DMS 273 (cell line): ENCODE results near the gene XCR1.
"Not testable (repeated sequence)": the region's sequence is repeated elsewhere in the genome, so short reads cannot be mapped to it uniquely, and the experiment has no call there.

Experiments
- DNase-seq: peaks from one replicate; lab custom pipeline; 2025; ENCODE audit not compliant: unreplicated experiment; lab: John Stamatoyannopoulos, UW

The XCR1 gene

DNA sequence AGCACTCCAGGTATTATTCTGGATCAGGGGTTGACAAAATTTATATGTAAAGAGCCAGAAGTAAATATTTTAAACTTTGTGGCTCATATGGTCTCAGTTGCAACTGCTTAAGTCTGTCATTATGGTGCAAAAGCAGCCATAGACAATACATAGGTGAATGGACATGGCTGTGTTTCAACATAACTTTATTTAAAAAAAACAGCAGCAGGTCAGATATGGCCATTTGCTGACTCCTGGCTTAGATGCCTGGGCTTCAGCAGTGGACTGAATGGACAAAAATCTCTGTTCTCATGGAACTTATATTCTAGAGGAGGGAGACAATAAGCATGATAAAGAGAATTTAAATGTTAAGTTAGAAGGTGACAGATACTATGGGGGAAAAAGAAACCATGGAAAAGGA is 20.0 kb downstream of the XCR1 start:
- DNase-seq, result no peak

DNA sequence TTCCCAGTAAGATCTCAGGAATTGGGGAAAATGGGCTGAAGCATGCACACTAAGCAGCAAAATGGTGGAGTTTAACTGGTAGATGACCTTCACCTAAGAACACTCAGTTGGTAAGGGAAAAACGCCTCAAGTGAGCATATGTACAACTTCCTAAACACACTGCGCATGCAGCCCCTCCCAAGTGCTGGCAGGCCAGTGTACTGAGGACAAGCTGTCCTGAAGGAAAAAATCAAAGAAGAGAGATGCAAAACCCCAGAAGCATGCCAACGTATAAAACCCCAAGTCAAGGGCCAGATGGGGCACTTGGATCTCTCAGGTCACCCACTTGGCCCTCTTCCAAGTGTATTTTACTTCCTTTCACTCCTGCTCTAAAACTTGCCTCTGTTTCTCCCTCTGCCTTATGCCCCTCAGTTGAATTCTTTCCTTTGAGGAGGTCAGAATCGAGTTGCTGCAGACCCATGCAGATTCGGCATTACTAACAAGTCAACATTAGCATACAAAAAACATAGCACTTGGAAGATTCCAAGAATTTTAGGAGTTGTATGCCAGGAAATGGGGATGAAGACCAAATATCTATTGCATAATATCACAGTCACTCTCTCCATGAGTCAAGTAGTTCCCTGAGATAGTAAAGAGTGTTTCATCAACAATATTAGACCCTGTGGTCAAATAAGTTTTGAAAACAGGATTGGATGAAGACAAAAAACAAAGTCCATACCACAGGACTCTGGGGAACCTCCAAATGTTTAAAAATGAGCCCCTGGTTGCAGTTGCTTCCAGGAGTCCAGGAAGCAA is 20.8 kb downstream of the XCR1 start:
- peak; percentile 52 for DNase-seq

DNA sequence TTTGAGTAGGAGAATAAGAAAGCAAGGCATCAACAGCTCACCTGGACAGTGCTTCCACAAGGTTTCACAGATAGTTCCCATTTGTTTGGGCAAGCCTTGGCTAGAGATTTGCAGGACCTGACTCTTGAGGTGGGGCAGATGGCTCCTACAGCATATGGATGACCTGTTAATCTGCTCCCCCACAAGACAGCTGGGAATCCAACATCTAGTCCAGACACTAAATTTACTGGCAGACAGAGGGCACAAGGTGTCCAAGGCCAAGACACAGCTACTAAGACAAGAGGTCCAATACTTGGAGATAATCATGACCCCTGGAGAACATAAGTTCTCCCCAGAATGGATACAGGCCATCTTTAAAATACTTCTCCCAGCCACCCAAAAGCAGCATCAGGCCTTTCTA is 23.6 kb downstream of the XCR1 start:
- DNase-seq, result peak; percentile 5

DNA sequence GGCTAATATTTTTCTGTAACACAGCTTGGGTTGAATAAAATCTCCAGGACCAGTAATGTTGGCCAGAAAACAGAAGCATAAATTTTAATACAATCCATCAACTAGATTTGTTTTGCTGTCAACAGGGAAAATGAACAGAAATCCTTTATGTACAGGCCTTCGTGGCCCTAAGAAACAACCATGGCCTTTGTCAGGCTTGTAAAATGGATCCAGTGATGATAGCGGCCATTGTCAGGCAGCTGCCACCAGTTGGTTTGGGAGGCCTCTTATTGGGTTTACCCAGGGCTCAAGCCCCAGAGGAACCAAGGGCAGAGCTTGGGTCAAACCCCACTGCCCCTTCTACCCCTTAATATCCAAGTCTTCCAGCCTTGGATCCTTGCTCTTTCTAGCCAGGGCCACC is 26.1 kb downstream of the XCR1 start:
- DNase-seq, result no peak

DNA sequence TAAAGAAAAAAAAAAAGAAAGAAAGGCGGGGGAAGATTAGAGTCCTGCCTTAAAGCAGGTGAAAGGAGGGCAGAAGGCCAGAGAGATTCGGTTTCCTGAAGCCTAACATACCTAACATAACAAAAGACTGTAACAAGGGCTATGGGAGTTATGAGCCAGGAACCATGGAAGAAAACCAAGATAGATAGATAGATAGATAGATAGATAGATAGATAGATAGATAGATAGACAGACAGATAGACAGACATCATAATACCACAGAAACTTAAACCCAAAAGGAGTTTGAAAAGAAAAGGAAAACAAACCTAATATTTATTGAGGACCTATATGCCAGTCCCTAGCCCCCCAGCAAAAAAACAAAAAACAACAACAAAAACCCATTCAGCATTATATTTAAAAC is 29.3 kb downstream of the XCR1 start:
- DNase-seq, result no peak

DNA sequence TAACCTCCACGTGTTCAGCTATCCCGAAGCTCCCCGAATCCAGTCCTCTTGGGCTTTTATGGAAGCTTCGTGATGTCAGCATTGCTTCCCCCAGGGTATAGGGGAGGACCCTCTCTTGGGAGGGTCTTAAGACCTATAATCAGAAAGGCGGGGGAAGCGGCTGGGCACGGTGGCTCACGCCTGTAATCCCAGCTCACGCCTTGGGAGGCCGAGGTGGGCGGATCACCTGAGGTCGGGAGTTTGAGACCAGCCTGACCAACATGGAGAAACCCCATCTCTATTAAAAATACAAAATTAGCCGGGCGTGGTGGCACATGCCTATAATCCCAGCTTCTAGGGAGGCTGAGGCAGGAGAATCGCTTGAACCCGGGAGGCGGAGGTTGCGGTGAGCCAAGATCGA is 29.8 kb downstream of the XCR1 start:
- not testable (repeated sequence) for DNase-seq

DNA sequence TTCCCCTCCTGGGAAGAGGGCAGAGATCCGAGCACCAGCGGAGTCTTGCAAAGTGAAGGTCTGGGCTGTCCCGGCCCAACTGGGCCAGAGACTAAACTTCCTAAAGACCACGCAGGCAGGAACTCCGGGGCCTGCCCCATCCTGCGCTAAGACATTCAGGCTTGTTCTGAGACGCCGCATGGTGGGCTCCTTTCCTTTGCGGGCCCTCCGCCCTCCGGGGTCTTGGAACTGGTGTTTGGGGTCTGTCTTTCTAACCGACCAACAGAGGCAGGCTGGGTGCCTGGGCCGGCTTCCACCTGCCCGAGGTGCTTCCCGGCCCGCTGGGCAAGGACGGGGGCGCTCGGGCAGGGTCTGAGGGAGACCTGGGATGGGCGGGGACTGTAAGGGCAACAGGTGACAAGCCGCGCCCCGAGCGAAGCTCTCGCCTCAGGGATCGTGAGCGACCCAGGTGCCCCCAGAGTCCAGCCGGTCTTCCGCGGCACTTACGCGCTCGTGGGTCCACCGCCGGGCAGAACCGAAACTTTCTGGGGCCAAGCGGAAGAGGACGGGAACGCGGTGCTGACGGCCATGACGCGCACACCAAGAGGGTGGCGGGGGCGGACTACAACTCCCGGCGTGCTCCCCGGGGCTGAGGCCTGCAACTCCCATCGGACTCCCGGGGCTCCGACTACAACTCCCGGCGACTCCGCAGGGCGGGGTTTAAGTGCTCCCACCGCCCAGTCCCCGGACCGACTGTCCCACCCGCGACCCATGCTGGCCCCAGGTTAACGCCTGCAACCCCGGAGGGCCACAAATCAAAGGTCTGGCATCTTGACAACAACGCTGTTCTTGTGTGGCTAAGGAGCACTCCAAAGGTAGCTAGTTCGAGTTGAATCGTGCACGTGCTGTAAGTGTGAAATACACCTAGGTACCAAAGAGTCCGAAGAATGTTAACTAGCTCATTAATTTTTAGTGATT is 31.8 kb downstream of the XCR1 start, which contains the start of gene FYCO1:
Gene FYCO1 (minus strand): TSS at position 589 of the 957 bp plus-strand sequence. CDS start 10,914 bp downstream, outside the sequence.
- DNase-seq, result peak; percentile 91

DNA sequence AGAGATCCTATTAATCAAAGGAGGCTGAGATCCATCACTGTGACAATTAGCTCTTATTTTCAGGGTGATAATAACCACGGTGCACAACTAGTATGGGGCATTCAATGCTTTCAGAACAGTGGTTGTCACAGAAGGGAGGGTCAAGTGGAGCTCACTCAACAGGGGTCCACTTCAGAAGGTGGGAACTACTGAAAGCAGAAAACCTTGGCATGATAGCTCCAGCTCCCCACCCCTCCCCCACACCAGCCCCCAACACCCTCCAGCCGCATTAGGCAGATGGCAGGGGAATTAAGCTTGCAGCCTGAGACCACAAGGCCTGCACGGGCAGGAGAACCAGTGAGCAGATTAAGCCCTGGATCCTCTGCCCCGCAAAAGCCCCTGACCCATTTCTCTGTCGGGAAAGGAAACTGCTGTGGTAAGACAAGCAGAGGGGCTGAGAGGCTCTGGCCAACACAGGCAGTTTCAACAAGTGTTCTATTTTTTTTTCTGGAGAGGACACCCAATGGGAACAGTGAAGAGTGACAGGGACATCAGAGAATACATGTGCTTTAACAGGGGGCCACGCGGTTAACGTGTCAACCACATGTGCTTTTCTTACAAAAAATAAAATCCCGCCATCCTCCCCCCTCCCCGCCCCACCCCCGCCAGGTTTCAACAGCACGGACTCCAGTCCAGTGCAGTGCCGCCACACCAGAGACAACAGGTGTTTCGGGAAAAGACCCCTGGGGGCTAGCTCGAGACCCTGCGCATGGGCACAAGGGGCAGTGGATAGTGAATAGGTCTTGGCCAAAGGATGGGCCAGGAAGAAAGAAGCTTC is 32.7 kb downstream of the XCR1 start:
- peak; percentile 82 for DNase-seq

DNA sequence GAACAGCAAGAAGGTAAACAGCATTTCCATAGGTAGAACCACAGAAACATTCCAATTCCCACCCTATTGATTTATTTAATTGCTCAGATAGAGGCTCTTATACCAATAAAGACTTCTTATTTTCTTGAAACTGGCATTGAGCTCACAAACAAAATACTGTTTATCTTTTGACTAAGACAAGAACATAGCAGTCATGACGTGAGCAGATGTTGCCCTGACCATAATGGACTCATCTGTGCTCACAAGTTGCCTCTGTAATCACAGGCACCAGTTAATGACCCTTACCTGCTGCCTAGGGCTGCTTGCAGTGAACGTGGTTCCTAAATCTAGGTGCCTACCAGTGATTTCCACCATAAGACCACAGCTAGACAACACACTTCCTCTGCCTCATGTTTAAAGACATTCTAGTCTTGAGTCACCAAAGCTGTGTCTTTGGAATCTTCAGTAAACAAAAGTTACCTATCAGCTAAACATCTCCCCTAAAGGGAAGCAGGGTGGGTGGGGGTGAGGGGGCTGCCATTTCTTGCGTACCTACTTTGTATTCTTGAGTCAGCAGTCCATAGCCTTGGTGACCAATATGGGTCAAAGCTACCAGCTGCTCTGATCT is 33.8 kb downstream of the XCR1 start:
- DNase-seq, result no peak

DNA sequence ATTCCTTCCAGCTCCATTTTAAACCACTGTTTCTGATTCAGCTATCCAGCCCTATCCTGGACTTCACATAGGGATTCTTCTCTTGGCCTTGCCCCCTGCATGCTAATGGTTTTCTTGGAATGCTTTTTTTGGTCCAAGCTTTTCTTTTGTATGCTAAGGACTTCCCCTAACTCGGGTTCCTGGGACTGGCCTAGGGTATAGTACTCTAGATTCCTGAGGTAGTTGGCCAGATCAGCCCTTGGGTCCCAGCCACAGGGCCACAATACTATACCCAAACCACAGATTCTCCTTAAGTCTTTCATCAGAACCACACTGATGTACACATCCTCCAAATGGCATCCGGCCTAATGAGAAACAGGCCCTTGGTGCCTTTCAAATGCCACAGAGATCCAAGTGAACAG is 34.5 kb downstream of the XCR1 start:
- DNase-seq, result no peak

DNA sequence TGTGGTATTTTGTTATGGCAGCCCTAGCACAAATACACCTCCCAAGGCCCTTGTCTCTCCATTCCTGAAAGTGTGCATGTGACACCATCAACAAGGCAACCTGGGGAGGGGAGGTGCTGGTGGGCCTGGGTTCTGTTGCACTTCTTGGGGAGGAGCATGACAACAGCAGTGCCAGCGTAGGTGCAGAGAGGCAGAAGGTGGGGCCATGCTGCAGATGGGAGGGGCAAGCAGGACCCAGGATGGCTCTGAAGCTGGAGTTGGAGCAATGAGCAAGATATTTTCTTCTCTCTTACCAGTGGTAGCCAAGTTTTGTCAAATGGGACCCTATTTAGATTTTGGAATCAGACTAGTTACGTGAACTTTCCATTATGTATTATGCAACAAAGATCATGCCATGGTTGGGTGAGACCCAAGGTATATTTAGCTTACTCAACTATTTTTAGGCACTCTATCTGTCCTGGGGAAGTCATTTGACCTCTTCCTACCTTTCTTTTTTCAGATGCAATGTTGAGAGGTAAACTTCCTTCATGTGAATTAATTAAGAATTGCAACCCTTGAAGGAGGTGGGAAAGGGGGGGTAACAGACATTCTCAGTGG is 35.1 kb downstream of the XCR1 start:
- no peak for DNase-seq

DNA sequence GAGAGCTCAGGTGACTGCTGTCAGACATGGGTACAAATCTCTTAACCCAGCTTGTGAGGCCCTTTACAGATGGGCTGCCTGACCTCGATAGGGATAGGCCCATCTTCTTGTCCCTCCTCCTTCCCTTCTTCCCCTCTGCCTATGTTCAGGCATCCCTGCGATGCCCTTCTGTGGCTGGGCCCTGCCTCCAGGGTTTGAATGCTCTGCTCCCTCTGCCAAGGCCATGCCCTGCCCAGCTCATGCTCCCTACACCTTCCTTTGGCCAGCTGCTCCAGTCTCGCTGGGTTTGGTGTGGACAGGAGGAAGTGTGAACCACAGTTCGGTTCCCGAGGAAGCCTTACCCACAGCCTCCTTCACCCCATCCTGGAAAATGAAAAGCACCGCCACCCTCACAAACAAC is 35.9 kb downstream of the XCR1 start:
- no peak for DNase-seq

DNA sequence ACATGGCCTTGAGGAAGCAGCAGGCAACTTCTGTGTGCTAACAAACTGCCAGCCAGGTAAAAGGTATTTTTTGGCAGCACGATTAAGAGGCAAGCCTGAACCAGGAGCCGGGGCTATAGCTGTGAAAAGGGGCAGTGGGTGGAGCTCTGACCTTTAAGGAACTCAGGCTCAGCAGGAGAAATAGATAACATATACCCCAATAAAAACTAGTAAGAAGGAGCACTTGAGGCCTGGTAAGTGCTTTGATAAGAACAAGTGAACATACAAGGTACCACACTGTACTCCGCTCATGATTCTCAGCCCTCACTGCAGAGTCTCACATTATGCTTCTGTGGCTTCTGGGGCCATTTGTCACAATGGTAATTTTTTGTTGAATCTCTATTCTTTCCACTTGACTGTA is 37.1 kb downstream of the XCR1 start:
- no peak for DNase-seq

DNA sequence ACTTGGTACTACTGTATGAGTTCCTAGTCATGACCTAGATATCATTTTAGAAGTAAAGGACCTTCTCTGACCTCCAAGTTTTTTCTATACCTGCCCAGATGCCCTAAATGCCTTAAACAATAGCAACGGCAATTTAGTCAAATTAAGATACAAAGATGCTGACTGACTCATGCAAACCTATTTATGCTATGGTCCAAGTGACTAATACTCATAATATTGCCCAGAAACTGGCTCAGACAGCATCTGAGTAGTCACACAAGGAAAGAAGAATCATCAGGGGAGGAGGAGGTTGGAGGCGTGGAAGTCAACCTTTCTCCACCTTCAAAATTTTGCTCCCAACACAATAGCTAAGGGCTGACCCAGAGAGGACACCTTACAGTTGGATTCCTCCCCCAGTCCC is 38.5 kb downstream of the XCR1 start:
- DNase-seq, result no peak

DNA sequence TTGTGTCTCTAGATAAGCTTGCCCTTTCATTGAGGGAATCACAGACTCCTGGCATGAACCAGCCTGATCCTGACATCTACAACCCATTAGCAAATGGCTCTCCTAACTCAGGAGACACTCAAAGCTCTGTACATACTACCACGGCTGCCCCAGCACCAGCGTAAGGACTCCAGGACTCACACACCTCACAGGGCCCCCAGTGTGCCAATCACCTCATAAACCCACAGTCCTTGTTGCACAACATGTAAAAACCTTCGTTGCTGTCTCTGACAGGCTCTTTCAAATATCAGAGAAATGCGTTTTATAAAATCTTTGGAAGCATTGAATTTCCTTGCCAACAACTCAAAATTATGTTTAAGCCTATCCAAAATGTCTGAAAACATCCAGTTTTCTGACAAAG is 38.9 kb downstream of the XCR1 start:
- no peak for DNase-seq

DNA sequence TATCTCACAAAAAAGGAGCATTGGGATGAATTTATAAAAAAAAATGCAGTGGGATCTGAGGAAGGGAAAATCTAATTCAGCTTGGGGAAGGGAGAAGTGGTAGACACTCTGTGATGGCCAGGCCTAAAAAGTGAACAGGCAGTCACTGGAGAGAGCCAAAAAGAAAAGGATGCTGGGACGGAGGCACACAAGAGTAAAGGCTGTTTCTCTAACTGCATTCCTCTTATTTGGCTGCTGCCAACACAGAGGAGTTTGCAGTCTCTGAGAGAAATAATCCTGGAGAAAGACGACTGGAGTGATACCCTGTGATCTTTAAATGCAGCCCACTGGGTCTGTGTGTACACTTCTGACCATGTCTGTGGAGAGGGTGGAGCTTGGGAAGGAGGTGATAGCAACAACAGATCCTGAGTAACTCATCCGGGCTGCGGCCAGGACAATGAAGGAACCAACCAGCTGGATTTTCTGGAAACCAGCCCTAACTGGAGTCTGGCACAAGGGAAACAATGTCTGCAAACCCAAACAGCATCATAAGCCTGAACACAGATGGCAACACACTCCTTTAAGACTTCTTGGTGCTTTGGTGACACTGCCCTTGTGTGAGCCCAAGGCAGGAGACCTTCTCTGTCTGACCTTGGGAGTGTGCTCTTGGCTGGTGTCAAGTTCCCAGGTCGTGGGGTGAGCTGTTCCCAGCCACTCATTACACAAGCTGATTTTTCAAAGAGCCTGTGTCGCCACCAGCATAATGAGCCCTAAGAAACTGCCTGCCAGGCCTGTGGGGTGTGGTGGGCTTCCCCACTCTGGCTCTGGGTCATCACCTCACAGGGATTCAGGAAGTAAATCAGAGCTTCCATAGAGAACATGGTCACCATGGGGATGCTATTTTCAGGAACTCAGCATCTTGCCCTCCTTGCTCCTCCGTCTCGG is 39.7 kb downstream of the XCR1 start:
- DNase-seq, result peak; percentile 39

DNA sequence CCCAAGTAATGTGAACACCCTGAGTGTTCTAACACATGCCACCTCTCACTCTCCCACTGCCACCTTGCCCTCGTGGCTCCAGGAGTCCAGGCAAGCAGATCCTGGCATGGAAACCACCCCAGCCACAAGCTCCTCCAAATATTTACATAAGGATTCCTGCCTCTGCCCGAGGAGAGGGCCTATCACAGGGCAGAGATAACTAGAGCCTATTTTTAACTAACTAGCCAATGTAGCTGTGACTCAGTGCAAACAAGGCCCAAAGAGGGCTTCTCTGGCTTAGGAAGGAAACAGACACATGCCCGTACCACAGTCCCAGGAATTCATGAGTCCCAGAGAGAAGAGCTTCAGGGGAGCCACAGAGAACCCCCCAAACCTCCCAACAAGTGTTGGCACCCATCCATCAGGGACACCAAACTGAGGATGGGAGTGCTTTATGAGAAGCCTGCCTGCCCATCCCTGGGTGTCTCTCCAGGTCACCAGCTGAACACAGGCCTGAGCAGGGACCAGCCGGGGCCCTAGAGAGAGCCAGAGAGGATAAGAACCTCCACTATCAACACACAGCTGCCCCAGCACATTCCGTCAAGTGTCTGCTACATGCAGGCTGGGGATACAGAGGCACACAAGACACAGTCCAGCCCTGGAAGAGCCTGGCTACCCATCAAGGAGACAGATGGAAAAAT is 40.8 kb downstream of the XCR1 start:
- peak; percentile 10 for DNase-seq

DNA sequence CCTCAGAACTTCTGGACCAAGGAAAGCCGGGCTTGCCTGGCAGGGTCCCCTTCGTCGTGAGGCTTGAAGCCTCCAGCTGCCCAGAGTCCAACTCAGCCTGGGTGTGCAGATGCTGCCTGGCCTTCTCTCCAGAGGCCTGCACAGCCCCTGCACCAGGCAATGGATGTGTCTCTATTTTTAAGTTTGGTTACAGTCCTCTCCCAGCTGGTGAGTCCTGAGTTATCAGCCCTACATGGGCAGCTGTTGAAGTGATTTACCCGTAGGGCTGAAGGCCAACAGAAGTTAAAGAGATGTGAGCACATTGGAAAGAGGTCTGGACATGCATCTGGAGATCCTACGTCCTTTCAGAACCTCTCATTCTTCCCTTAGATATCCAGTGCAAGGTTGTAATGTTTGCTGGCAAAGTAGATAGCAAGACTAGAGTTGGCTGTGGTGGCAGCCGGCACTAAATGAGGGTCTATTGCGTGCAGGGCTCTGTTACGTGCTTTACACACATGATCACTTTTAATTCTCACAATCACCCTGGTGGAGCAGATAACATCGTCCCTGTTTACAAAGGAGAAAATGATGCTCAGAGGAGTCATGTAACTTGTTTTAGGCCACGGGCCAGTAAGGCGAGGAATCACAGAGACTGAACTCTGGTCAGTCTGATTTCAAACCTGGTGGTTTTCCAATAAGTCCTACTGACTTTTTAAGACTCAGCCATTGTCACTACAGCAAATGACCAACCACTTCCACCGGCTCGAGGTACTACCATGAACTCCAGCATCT is 41.6 kb downstream of the XCR1 start:
- DNase-seq, result peak; percentile 49
